ENCODE data around the gene CSPG4. TPM values are rescaled to one million over a fixed set of nuclear protein-coding genes. Genes with fewer than 3 reads are reported as not detected.

The CSPG4 gene
- total RNA-seq, 1 donor from 2014 or later = 0.18 TPM

- TF ChIP-seq, protein P1, sequence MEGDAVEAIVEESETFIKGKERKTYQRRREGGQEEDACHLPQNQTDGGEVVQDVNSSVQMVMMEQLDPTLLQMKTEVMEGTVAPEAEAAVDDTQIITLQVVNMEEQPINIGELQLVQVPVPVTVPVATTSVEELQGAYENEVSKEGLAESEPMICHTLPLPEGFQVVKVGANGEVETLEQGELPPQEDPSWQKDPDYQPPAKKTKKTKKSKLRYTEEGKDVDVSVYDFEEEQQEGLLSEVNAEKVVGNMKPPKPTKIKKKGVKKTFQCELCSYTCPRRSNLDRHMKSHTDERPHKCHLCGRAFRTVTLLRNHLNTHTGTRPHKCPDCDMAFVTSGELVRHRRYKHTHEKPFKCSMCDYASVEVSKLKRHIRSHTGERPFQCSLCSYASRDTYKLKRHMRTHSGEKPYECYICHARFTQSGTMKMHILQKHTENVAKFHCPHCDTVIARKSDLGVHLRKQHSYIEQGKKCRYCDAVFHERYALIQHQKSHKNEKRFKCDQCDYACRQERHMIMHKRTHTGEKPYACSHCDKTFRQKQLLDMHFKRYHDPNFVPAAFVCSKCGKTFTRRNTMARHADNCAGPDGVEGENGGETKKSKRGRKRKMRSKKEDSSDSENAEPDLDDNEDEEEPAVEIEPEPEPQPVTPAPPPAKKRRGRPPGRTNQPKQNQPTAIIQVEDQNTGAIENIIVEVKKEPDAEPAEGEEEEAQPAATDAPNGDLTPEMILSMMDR (IDR thresholded peaks at IDR 0.05; ENCODE audit: unreplicated experiment) = no peak
- Mint-ChIP-seq H3K27ac (ENCODE audit: unreplicated experiment) (peak overlapping the region; percentile 16), H3K36me3 (ENCODE audit: low read depth, unreplicated experiment) (peaks cover 3% of the 10 kb centered on the region), H3K4me3 (ENCODE audit: unreplicated experiment) (no peak overlapping the region), H3K27me3 (ENCODE audit: unreplicated experiment) (peaks cover 23% of the 10 kb centered on the region), H3K4me1 (ENCODE audit: unreplicated experiment) (peaks cover 34% of the 10 kb centered on the region), H3K9me3 (ENCODE audit: unreplicated experiment) (no peaks in the 10 kb centered on the region)
- DNase-seq (ENCODE audit: low spot score) = no peak
Observed at GRCh38 chr15:75644376-75644775, 68.3 kb downstream of the CSPG4 start.

GRCh38 chr15:75641603-75642002 lies 71.0 kb downstream of the CSPG4 start:
- no peak overlapping the region for H3K27ac Mint-ChIP-seq (ENCODE audit: unreplicated experiment)
- peaks cover 19% of the 10 kb centered on the region for H3K27me3 Mint-ChIP-seq (ENCODE audit: unreplicated experiment)
- peaks cover 3% of the 10 kb centered on the region for H3K36me3 Mint-ChIP-seq (ENCODE audit: low read depth, unreplicated experiment)
- no peak for DNase-seq (ENCODE audit: low spot score)
- peaks cover 39% of the 10 kb centered on the region for H3K4me1 Mint-ChIP-seq (ENCODE audit: unreplicated experiment)
- no peak overlapping the region for H3K4me3 Mint-ChIP-seq (ENCODE audit: unreplicated experiment)
- TF ChIP-seq, protein P1 (IDR thresholded peaks at IDR 0.05; ENCODE audit: unreplicated experiment) = no peak
- H3K9me3 Mint-ChIP-seq (ENCODE audit: unreplicated experiment) = no peaks in the 10 kb centered on the region

GRCh38 chr15:75641179-75641503 lies 71.5 kb downstream of the CSPG4 start:
- peak overlapping the region; percentile 93 for H3K4me3 Mint-ChIP-seq (ENCODE audit: unreplicated experiment)
- peaks cover 37% of the 10 kb centered on the region for H3K4me1 Mint-ChIP-seq (ENCODE audit: unreplicated experiment)
- H3K27me3 Mint-ChIP-seq (ENCODE audit: unreplicated experiment) = peaks cover 16% of the 10 kb centered on the region
- no peaks in the 10 kb centered on the region for H3K9me3 Mint-ChIP-seq (ENCODE audit: unreplicated experiment)
- peaks cover 3% of the 10 kb centered on the region for H3K36me3 Mint-ChIP-seq (ENCODE audit: low read depth, unreplicated experiment)
- H3K27ac Mint-ChIP-seq (ENCODE audit: unreplicated experiment) = no peak overlapping the region
- TF ChIP-seq, protein P1 (IDR thresholded peaks at IDR 0.05; ENCODE audit: unreplicated experiment) = no peak
- no peak for DNase-seq (ENCODE audit: low spot score)

- H3K4me1 Mint-ChIP-seq (ENCODE audit: unreplicated experiment) = peaks cover 37% of the 10 kb centered on the region
- peaks cover 16% of the 10 kb centered on the region for H3K27me3 Mint-ChIP-seq (ENCODE audit: unreplicated experiment)
- H3K36me3 Mint-ChIP-seq (ENCODE audit: low read depth, unreplicated experiment) = peaks cover 3% of the 10 kb centered on the region
- TF ChIP-seq, protein P1 (IDR thresholded peaks at IDR 0.05; ENCODE audit: unreplicated experiment) = no peak
- H3K9me3 Mint-ChIP-seq (ENCODE audit: unreplicated experiment) = no peaks in the 10 kb centered on the region
- no peak for DNase-seq (ENCODE audit: low spot score)
- H3K4me3 Mint-ChIP-seq (ENCODE audit: unreplicated experiment) = peak overlapping the region; percentile 93
- peak overlapping the region; percentile 24 for H3K27ac Mint-ChIP-seq (ENCODE audit: unreplicated experiment)
Observed at GRCh38 chr15:75640483-75641178, 72.0 kb downstream of the CSPG4 start.

DNA sequence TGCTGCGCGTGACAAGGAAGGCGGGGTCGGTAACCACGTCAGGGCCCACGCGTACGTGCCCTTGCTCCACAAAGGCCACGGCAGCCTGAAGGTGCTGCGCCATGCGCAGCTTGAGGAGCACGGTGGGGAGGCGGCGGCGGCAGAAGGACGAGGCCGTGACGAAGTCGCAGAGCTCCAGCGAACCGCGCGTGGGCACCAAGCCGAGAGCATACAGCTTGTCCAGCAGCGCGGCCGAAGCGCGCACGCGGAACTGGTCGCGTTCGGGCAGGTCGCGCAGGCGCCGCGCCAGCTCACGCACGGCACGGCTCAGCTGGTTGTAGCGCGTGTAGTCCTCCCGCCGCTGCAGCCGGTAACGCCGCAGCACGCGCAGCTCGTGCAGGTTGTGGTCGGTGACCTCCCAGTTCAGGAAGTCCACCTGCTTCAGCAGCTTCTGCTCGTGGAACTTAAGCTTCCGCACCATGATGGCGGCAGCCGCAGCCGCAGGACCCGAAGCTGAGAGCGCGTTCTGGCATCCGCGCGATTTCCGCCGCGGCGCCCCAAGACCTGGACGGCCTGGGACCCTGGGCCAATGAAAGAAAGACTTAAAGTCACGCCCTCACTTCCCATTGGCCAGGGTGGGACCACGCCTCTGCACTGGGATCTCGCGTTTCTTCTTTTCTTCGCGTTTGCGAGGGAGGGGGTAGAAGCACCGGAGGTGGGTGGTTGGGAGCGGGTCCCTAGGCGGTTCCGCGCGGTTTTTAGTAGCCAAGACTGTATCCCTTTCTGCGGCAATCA lies 72.8 kb downstream of the CSPG4 start, which contains the start of gene IMP3:
Gene IMP3, minus strand, starts transcription at position 516 of the 774 bp plus-strand sequence. Its CDS starts 56 bp downstream, at position 460.
- Mint-ChIP-seq H3K4me1 (ENCODE audit: unreplicated experiment) (peaks cover 37% of the 10 kb centered on the region), H3K4me3 (ENCODE audit: unreplicated experiment) (peak within 1 kb of the TSS; percentile 93), H3K27me3 (ENCODE audit: unreplicated experiment) (peaks cover 12% of the 10 kb centered on the region), H3K9me3 (ENCODE audit: unreplicated experiment) (no peaks in the 10 kb centered on the region), H3K27ac (ENCODE audit: unreplicated experiment) (peak within 1 kb of the TSS; percentile 82), H3K36me3 (ENCODE audit: low read depth, unreplicated experiment) (peaks cover 3% of the 10 kb centered on the region)
- DNase-seq (ENCODE audit: low spot score) = peak; percentile 90
- TF ChIP-seq, protein P1 (IDR thresholded peaks at IDR 0.05; ENCODE audit: unreplicated experiment) = no peak

All from endothelial cell (in vitro differentiated cells).